SU-DHL-6 (cell line): ENCODE data around the gene NPM1.

Experiments
- EZH2phosphoT487 ChIP-seq: fragments of 200-600 bp; sonication (generic), shearing (Covaris generic); conservative IDR thresholded peaks from 2 replicates; pipeline ENCODE4 v1.6.1; 2018; ENCODE audit warnings: mild to moderate bottlenecking, antibody characterized with exemption, low read length, moderate library complexity, mixed read lengths
- TF ChIP-seq, protein P1 (sequence below): fragments of 200-600 bp; sonication (generic); IDR thresholded peaks from one replicate; pipeline ENCODE4 v1.5.1; 2017; ENCODE audit warnings: antibody characterized with exemption, mild to moderate bottlenecking, low read length, moderate library complexity; ENCODE audit not compliant: insufficient read depth, poor library complexity, severe bottlenecking

DNA sequence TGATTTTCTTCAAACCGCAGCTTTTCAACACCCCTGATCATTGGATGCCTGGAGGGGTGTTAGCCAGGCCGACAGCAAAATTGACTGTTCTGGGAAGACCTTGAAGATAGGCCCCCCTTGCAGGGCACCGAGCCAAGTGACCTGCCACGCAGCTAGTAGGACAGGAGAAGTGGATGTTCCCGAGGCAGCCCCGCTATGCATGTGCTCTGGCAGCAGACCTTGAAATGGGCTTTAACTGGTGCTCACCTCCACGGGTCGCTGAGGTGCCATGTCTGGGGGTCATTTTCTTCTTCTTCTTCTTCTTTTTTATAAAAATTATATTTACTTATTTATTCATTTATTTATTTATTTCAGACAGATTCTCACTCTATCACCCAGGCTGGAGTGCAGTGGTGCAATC lies 44.4 kb downstream of the NPM1 start:
- TF ChIP-seq, protein P1, sequence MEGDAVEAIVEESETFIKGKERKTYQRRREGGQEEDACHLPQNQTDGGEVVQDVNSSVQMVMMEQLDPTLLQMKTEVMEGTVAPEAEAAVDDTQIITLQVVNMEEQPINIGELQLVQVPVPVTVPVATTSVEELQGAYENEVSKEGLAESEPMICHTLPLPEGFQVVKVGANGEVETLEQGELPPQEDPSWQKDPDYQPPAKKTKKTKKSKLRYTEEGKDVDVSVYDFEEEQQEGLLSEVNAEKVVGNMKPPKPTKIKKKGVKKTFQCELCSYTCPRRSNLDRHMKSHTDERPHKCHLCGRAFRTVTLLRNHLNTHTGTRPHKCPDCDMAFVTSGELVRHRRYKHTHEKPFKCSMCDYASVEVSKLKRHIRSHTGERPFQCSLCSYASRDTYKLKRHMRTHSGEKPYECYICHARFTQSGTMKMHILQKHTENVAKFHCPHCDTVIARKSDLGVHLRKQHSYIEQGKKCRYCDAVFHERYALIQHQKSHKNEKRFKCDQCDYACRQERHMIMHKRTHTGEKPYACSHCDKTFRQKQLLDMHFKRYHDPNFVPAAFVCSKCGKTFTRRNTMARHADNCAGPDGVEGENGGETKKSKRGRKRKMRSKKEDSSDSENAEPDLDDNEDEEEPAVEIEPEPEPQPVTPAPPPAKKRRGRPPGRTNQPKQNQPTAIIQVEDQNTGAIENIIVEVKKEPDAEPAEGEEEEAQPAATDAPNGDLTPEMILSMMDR: no peak
- TF ChIP-seq EZH2phosphoT487: no peak
